Activated naive CD4-positive, alpha-beta T cell treated with anti-CD3 and anti-CD28 coated beads, Interleukin-2, amount 50 U/mL, for 72 hours (primary cell): ENCODE results near the gene GPRC5B. TPM values are rescaled to one million over a fixed set of nuclear protein-coding genes. Genes with fewer than 3 reads are reported as not detected.

Experiments
- ATAC-seq, 2 donors: fragments of 150-1000 bp; cut with Tn5 transposase; 2 replicates each; pipeline ENCODE4 v1.10.0; 2021; ENCODE audit warnings: mild to moderate bottlenecking in 2 of 2, moderate library complexity in 2 of 2
- DNase-seq, 2 donors: peaks; one replicate each; pipeline ENCODE4 v3.0.0; 2021 to 2022; ENCODE audit warnings: low spot score in 2 of 2
- H3K27ac Mint-ChIP-seq, 2 donors: one replicate each; pipeline ENCODE4 v1.8.0; 2022; ENCODE audit warnings: mild to moderate bottlenecking in 2 of 2, mixed read lengths in 2 of 2
- H3K36me3 Mint-ChIP-seq, 2 donors: one replicate each; pipeline ENCODE4 v1.8.0; 2022; ENCODE audit warnings: mixed read lengths in 2 of 2
- H3K9me3 Mint-ChIP-seq, 2 donors: one replicate each; pipeline ENCODE4 v1.8.0; 2022; ENCODE audit warnings: mixed read lengths in 2 of 2
- total RNA-seq, 2 donors: library from RNA; stranded (reverse); gene quantifications; one replicate each; pipeline ENCODE4 v1.2.3, GENCODE V29; 2022

Gene GPRC5B
- total RNA-seq, 2 donors from 2014 or later = 0.37 to 0.59 TPM

DNA sequence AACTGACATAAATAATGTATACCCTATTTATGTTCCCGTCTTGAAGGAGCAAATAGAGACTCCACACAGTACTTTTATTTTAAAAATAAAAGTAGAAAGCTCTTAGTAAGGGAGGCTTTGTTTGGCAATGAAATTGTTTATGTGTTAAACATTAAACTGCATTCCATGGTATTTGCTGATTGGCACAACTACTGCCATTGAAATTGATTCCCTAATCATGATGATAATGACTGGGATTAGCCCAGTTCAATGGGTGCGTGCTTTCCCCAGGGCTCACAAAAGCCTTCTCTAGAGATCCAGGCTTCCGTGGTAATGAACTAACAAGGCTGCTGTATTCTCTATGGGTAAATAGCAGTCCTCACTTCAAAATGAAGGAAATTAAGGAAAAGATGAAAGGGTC, 67.5 kb downstream of the GPRC5B start:
- Mint-ChIP-seq H3K9me3 (peaks cover 6 to 8% of the 10 kb centered on the region in 2 donors), H3K36me3 (no peaks in the 10 kb centered on the region), H3K27ac (no peak overlapping the region)
- no peak for ATAC-seq
- no peak for DNase-seq

DNA sequence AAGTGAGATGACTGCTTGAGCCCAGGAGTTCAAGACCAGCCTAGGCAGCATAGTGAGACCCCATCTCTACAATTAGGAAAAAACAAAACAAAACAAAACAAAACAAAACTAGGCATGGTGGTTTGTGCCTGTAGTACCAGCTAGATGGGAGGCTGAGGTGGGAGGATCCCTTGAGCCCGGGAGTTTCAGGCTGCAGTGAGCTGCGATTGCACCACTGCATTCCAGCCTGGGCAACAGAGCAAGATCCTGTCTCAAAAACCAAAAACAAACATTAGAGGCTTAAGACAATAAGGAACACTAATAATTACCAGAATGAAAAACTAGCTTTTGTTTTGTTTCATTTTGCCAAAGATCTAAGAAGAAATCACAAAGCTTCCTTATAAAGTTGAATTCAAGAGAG, 69.2 kb downstream of the GPRC5B start:
- H3K27ac Mint-ChIP-seq = no peak overlapping the region

GRCh38 chr16:19812986-19813385, 71.7 kb downstream of the GPRC5B start:
- no peaks in the 10 kb centered on the region for H3K36me3 Mint-ChIP-seq
- ATAC-seq = no peak
- no peak overlapping the region for H3K27ac Mint-ChIP-seq
- no peak for DNase-seq
- peaks cover 6 to 8% of the 10 kb centered on the region in 2 donors for H3K9me3 Mint-ChIP-seq

More for the DNA sequence above, 69.2 kb downstream of the GPRC5B start:
- DNase-seq = no peak
- no peaks in the 10 kb centered on the region for H3K36me3 Mint-ChIP-seq
- no peak for ATAC-seq
- peaks cover 6 to 8% of the 10 kb centered on the region in 2 donors for H3K9me3 Mint-ChIP-seq

- ATAC-seq (no peak), DNase-seq (no peak)
- Mint-ChIP-seq H3K36me3 (peaks cover 0 to 2% of the 10 kb centered on the region in 2 donors), H3K9me3 (peaks cover 7 to 8% of the 10 kb centered on the region in 2 donors), H3K27ac (no peak overlapping the region)
Measured at GRCh38 chr16:19810817-19811731, 73.6 kb downstream of the GPRC5B start.

GRCh38 chr16:19809693-19810092, 75.0 kb downstream of the GPRC5B start:
- no peak for DNase-seq
- Mint-ChIP-seq H3K9me3 (peaks cover 8 to 21% of the 10 kb centered on the region in 2 donors), H3K36me3 (peaks cover 8 to 16% of the 10 kb centered on the region in 2 donors), H3K27ac (peak overlapping the region in 1 of 2 donors; percentile 12)
- no peak for ATAC-seq

DNA sequence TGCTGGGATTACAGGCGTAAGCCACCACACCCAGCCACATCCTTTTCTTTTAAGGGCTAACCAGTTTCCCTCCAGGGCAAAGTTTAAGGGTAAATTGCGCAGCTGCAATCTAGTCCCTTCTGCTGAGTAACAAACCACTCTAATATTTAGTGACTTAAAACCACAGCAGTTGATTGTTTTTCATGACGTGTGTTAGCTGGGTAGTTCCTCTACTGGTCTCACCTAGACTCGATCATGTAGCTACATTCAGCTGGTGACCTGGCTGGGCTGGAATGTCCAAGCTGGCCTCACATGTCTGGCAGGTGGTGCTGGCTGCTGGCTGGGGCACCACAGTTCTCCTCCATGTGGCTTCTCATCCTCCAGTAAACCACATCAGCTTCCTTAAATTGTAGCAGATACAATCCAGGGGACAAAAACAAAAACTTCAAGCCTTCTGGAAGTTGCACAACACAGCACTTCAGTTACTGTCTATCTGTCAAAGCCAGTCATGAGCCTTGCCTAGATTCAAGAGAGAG, 75.5 kb downstream of the GPRC5B start:
- Mint-ChIP-seq H3K9me3 (peaks cover 8 to 21% of the 10 kb centered on the region in 2 donors), H3K36me3 (peaks cover 9 to 16% of the 10 kb centered on the region in 2 donors), H3K27ac (peak overlapping the region in 1 of 2 donors; percentile 12)
- ATAC-seq = peak in 1 of 2 donors; percentile 10
- DNase-seq = no peak

GRCh38 chr16:19808061-19808641, 76.5 kb downstream of the GPRC5B start:
- Mint-ChIP-seq H3K36me3 (peaks cover 9 to 16% of the 10 kb centered on the region in 2 donors), H3K9me3 (peaks cover 4 to 18% of the 10 kb centered on the region in 2 donors), H3K27ac (no peak overlapping the region)
- peak in 1 of 2 donors; percentile 66 for ATAC-seq
- DNase-seq = no peak

Other genes starting within 250 kb of the GPRC5B start
- gene KNOP1, start 166.6 kb downstream of the GPRC5B start, total RNA-seq = 10 to 100 TPM; 18.7 to 23.6 TPM
- gene IQCK, start 166.6 kb downstream of the GPRC5B start, total RNA-seq = 1 to 10 TPM; 2.3 TPM
- not detected for gene GPR139, start 189.0 kb upstream of the GPRC5B start, total RNA-seq